Measurements from ENCODE around the gene ADAMTS15.

GRCh38 chr11:130498181-130498580 is 49.7 kb downstream of the ADAMTS15 start:
- no peak for TF ChIP-seq CTCF (IDR thresholded peaks at IDR 0.05; ENCODE audit: insufficient read depth, low read depth, low read length)
- no peak for TF ChIP-seq EZH2 (IDR thresholded peaks at IDR 0.05; ENCODE audit: insufficient read depth, low read length)
